Adipocyte (in vitro differentiated cells): ENCODE data around the gene DLG2.
"Not testable (repeated sequence)": the region's sequence is repeated elsewhere in the genome, so short reads cannot be mapped to it uniquely, and the experiment has no call there.

ENCODE experiments used
- DNase-seq: peaks from one replicate; pipeline ENCODE4 v3.0.0-alpha.2; 2015; ENCODE audit warnings: low read depth
- H3K27me3 ChIP-seq: replicated peaks from 2 replicates; pipeline ENCODE4 v1.7.0; 2013; ENCODE audit warnings: mild to moderate bottlenecking, low read length, moderate library complexity; ENCODE audit not compliant: control insufficient read depth, insufficient read depth
- H3K36me3 ChIP-seq: 2 replicates; pipeline ENCODE4 v1.7.0; 2013; ENCODE audit warnings: low read length, mild to moderate bottlenecking, moderate library complexity; ENCODE audit not compliant: control insufficient read depth, insufficient read depth, severe bottlenecking
- H3K4me1 ChIP-seq: 2 replicates; pipeline ENCODE4 v1.7.0; 2013; ENCODE audit warnings: mild to moderate bottlenecking, low read length, moderate library complexity; ENCODE audit not compliant: control insufficient read depth, insufficient read depth
- H3K4me3 ChIP-seq: 2 replicates; pipeline ENCODE4 v1.7.0; 2013; ENCODE audit warnings: mild to moderate bottlenecking, low read length, moderate library complexity
- H3K9ac ChIP-seq: 2 replicates; pipeline ENCODE4 v1.7.0; 2013; ENCODE audit warnings: mild to moderate bottlenecking, low read length, moderate library complexity
- H3K9me3 ChIP-seq: 2 replicates; pipeline ENCODE4 v1.7.0; 2013; ENCODE audit warnings: mild to moderate bottlenecking, low read length, moderate library complexity; ENCODE audit not compliant: control insufficient read depth

The DLG2 gene

DNA sequence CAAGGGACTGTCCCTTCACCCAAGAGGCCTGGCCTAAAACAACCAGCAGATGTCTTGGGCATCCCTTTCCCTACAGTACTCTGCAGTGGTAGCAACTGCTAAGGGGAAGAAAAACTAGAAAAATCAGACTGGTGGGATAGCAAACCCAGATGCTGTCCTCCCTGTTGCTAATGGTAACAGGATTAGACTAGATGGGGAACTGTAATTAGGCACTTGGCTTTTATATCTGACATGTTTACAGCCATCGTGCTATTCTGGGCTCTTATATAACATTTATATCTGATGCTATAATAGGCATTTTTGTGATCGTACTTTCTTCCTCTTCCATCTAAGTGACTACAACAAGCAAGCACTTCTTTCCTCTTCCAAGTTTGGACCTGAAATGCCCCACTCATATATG lies 316.7 kb downstream of the DLG2 start:
- no peaks in the 10 kb centered on the region for H3K4me1 ChIP-seq
- no peak overlapping the region for H3K4me3 ChIP-seq
- H3K27me3 ChIP-seq = no peaks in the 10 kb centered on the region
- no peaks in the 10 kb centered on the region for H3K36me3 ChIP-seq
- no peak for DNase-seq
- no peaks in the 10 kb centered on the region for H3K9me3 ChIP-seq
- H3K9ac ChIP-seq = no peak overlapping the region

DNA sequence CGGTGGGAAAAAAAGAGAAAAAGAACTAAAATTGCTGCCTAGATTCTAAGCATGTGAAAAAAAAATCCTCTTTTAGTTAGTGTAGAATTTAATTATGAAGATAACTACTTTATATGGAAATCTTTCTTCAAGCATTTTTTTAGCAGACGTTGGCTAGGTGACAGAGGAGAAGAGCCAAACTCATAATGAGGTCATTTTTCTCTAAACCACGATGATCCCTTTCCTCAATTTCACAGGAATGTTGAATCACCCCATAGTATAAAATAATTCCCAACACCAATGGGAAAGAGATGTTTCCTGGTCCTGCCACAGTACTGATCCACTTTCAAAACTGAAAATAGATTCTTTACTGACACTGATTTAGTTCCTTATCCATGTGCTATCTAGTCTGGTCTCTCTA lies 319.8 kb downstream of the DLG2 start:
- no peaks in the 10 kb centered on the region for H3K36me3 ChIP-seq
- no peak for DNase-seq
- H3K4me1 ChIP-seq = no peaks in the 10 kb centered on the region
- H3K4me3 ChIP-seq = no peak overlapping the region
- no peaks in the 10 kb centered on the region for H3K27me3 ChIP-seq
- H3K9me3 ChIP-seq = no peaks in the 10 kb centered on the region
- H3K9ac ChIP-seq = no peak overlapping the region

DNA sequence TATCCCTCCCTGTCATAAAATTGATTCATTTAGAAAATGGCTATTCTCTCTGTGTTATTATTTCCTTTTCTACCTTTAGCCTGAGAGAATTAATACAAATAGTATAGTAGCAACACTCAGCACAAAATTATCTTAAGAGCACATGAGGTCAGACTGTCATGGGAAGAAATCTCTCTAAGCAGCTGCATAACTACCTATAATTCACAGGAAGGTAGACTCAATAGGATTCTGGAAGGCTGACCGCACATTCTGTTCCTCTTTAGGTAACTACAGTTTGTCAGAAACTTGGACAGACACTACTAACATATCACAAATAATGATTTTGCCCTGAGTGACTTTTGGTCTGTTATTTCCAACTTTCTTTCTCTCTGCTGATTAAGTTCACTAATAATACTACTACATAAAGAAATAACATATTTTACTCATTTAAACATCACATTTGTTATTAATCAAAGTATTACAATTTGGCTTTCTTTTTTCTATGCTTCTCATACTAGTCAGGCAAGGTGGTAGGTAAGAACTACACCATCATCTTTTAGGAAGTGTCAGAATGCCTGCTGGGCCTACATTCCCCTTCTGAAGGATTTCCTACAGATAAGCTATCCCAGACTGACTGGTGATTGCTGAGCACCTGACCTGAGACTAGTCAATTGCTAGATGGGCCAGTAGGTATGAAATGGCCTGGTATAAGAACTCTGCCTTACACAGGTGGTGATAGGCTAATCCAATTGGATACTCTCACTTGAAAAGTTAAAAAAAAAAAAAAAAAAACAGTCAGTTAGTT lies 325.1 kb downstream of the DLG2 start:
- H3K4me3 ChIP-seq = no peak overlapping the region
- DNase-seq = no peak
- no peaks in the 10 kb centered on the region for H3K4me1 ChIP-seq
- H3K9me3 ChIP-seq = no peaks in the 10 kb centered on the region
- H3K9ac ChIP-seq = no peak overlapping the region
- no peaks in the 10 kb centered on the region for H3K27me3 ChIP-seq
- H3K36me3 ChIP-seq = no peaks in the 10 kb centered on the region

DNA sequence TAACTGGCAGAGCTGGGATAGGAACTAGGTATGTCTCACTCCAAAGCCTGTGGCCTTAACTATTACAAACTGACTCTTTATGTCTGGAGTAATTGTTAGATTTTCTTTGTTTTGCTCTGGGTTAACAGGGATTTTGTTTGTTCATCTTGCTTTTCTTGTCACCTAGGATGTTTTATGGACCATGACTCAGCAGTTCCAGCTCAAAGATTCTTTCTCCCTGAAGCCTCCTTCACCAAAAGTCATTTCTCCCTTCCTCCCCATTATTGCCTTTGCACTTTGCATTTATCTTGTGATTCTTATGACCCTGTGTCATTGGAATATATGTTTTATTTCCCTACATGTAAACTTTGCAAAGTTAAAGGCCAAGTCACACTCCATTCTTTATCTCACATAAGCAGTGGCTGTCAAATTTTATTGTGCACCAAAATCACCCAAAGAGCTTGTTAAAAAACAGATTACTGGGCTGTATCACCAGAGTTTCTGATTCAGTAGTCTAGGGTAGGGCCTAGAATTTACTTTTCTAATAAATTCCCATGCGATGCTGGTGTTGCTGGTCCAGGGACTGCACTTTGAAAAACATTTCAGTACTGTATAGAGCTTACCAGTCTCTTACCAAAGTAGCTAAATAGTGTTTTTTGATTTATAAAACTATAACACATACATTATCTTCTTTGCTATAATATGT lies 327.7 kb downstream of the DLG2 start:
- no peaks in the 10 kb centered on the region for H3K9me3 ChIP-seq

GRCh38 chr11:85295694-85296271 lies 331.4 kb downstream of the DLG2 start:
- Histone ChIP-seq H3K36me3 (no peaks in the 10 kb centered on the region), H3K27me3 (no peaks in the 10 kb centered on the region), H3K4me3 (no peak overlapping the region), H3K9ac (no peak overlapping the region), H3K9me3 (no peaks in the 10 kb centered on the region), H3K4me1 (no peaks in the 10 kb centered on the region)
- DNase-seq = no peak

More for the DNA sequence above, 327.7 kb downstream of the DLG2 start:
- Histone ChIP-seq H3K4me3 (no peak overlapping the region), H3K4me1 (no peaks in the 10 kb centered on the region), H3K9ac (no peak overlapping the region), H3K27me3 (no peaks in the 10 kb centered on the region), H3K36me3 (no peaks in the 10 kb centered on the region)
- DNase-seq = peak; percentile 15

- Histone ChIP-seq H3K27me3 (no peaks in the 10 kb centered on the region), H3K4me3 (no peak overlapping the region)
- DNase-seq = no peak
Measured at GRCh38 chr11:85281550-85281949, 345.6 kb downstream of the DLG2 start.

DNA sequence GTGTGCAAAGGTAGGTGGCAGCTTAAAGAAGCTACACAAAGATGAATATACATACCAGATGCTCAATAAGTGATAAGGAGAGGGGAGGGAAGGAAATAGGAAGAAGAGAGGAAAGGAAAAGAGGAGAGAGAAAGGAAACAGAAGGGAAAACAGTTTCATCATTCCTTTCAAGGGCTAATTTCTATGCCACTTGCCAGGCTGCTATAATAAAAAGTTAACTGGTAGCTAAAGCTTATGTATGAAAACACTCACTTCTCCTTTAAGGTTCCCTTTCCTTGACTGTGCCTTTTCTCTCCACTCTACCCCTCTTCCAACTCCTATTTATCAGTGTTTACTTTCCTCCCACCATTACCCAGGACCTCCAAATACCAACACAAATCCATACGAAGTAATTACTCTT lies 347.9 kb downstream of the DLG2 start:
- no peak overlapping the region for H3K9ac ChIP-seq
- H3K36me3 ChIP-seq = no peaks in the 10 kb centered on the region
- H3K27me3 ChIP-seq = no peaks in the 10 kb centered on the region
- no peak overlapping the region for H3K4me3 ChIP-seq
- H3K4me1 ChIP-seq = no peaks in the 10 kb centered on the region
- no peak for DNase-seq
- no peaks in the 10 kb centered on the region for H3K9me3 ChIP-seq

More at GRCh38 chr11:85281550-85281949, 345.6 kb downstream of the DLG2 start:
- H3K36me3 ChIP-seq = no peaks in the 10 kb centered on the region
- no peaks in the 10 kb centered on the region for H3K9me3 ChIP-seq
- H3K4me1 ChIP-seq = no peaks in the 10 kb centered on the region
- no peak overlapping the region for H3K9ac ChIP-seq

DNA sequence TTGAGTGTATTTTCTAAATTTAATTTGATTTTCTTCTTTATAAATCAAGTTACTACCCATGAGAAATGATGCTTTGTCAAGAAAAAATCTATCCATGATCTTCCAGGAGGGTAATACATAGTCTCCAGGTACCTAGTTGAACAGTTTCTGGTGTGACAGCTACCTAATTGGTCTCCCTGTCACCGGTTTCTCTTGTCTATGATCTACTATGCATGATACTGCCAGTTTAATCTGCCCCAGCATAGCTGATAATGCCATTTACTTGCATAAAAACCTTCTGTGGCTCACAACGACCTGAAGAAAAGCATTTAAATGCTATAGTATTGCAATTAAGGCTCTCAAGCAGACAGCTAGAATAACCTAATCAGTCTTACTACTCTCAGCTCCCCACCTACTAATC lies 349.5 kb downstream of the DLG2 start:
- no peaks in the 10 kb centered on the region for H3K9me3 ChIP-seq
- H3K4me3 ChIP-seq = no peak overlapping the region
- no peaks in the 10 kb centered on the region for H3K27me3 ChIP-seq
- no peak for DNase-seq
- no peaks in the 10 kb centered on the region for H3K36me3 ChIP-seq
- no peak overlapping the region for H3K9ac ChIP-seq
- H3K4me1 ChIP-seq = no peaks in the 10 kb centered on the region

DNA sequence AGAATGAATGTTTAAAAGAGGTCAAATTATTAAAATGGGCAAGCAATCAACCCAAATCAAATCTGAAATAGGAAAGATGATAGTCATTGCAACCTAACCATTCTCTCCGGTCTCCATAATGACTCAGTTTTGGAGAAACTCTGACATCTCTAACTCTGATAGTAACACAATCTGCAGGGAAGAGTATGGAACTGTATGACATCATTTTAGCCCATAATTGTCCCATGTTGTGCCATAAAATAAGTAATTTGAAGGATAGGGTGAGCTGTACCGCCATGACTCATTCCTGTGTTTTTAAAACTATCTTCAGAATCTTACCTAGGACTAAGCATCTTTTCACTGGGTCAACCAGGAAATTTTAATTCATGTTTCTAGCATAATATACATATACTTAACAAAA lies 350.8 kb downstream of the DLG2 start:
- Histone ChIP-seq H3K4me3 (no peak overlapping the region), H3K4me1 (no peaks in the 10 kb centered on the region)

GRCh38 chr11:85270315-85270714 lies 356.8 kb downstream of the DLG2 start:
- H3K27me3 ChIP-seq, H3K4me3 ChIP-seq, H3K36me3 ChIP-seq, H3K4me1 ChIP-seq, DNase-seq, H3K9ac ChIP-seq, H3K9me3 ChIP-seq: not testable (repeated sequence)

More for the DNA sequence above, 350.8 kb downstream of the DLG2 start:
- H3K36me3 ChIP-seq = no peaks in the 10 kb centered on the region
- H3K27me3 ChIP-seq = no peaks in the 10 kb centered on the region
- H3K9ac ChIP-seq = no peak overlapping the region
- DNase-seq = no peak
- H3K9me3 ChIP-seq = no peaks in the 10 kb centered on the region

DNA sequence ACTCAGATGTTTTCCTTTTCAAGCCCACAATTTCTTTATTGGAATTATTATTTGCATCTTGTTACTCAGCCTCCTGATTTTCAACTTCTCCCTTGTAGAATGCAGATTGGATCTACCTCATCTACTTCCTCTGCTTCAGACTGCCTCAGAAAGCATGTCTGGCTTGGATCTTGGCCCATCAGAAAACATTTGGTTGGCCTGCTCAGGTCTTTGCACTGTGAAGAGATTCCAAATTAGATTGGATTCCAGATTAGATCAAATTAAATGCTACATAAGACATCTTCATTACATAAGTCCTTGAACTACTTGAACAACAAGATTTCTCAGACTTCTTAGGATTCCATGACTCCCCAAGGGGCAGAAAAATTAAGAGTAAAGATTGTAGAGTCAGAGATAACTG lies 358.0 kb downstream of the DLG2 start:
- Histone ChIP-seq H3K9me3 (peaks cover 2% of the 10 kb centered on the region), H3K9ac (no peak overlapping the region), H3K27me3 (no peaks in the 10 kb centered on the region), H3K4me3 (no peak overlapping the region), H3K4me1 (no peaks in the 10 kb centered on the region), H3K36me3 (no peaks in the 10 kb centered on the region)
- DNase-seq = no peak
